ACHN (cell line): ENCODE results near the gene PRAME.
"Not testable (repeated sequence)": the region's sequence is repeated elsewhere in the genome, so short reads cannot be mapped to it uniquely, and the experiment has no call there.

Experiments used
- DNase-seq: peaks from one replicate; pipeline ENCODE4 v3.0.0-alpha.2; 2015
- in situ Hi-C: cut with HindIII; loops from 2 replicates; pipeline ENCODE4 v1.10.0; 2017; ENCODE audit warnings: low sequenced_read_pairs, low pct_ligation_motif_present, low pct_unique_long_range_greater_than_20kb

PRAME gene

DNA sequence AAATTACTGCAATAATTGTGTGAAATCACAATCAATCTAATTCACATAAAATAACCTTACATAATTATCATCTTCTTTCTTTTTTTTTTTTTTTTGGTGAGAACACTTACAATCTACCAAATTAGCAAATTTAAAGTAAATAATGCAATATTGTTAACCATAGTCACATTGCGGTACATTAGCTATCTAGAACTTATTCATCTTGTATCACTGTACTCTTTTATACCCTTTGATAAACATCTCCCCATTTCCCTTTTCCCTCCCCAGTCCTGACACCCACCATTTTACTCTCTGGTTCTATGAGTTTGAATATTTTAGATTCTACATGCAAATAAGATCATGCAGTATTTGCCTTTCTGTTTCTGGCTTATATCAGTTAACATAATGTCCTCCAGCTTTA is 24.0 kb upstream of the PRAME start:
- in situ Hi-C loops: no loop called here
- DNase-seq: no peak

- in situ Hi-C loops, DNase-seq: not testable (repeated sequence)
Measured at GRCh38 chr22:22581524-22581923, 22.5 kb upstream of the PRAME start.

DNA sequence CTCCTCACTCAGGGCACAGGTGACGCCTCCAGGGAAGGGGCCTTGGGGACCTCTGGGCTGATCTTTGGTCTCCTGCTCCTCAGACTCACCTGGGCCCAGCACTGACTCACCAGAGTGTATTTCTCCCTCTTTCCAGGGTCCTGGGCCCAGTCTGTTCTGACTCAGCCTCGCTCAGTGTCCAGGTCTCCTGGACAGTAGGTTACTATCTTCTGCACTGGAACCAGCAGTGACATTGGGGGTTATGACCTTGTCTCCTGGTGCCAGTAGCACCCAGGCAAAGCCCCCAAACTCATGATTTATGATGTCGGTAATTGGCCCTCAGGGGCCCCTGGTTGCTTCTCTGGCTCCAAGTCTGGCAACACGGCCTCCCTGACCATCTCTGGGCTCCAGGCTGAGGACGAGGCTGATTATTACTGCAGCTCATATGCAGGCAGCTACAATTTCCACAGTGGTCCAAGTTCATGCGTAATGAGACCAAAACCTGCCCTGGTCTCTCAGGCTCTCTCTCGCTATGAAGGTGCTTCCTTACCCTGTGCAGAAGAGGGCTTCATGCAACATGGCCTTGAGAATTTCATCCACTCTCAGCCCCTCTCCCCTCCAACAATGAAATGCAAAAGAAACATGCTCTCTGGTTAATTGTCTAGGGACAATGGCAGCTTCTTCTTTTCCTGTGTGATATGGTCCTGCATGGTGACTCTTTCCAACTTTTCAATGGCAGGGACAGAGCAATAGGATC is 21.0 kb upstream of the PRAME start:
- in situ Hi-C loops: no loop called here
- DNase-seq: no peak

DNA sequence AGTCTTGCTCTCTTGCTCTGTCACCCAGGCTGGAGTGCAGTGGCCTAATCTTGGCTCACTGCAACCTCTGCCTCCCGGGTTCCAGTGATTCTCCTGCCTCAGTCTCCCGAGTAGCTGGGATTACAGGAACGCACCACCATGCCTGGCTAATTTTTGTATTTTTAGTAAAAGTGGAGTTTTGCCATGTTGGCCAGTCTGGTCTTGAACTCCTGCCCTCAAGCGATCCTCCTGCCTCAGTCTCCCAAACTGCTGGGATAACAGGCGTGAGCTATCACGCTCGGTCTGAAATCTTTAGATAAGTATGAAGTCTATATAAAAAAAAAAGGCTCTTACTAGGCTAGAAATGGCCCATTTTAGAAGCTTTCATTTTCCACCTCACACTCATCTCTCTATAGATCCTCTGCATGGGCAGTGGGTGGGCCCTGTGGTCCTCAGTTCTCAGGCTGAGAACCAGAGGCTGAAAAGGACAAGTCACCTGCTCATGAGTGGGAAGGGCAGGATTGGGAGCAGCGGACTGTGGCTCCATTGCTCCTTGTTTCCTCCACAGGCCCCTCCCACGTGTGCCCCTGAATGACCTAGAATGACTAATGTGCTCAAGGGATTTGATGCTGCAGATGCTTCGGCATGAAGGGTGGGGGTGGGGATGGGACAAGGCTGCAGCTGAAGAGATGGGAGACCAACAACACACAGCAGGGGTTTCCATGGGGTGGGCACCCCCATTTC is 19.8 kb upstream of the PRAME start:
- peak; percentile 46 for DNase-seq
- in situ Hi-C loops: no loop called here

- in situ Hi-C loops: no loop called here
- no peak for DNase-seq
Measured at GRCh38 chr22:22576989-22577427, 17.9 kb upstream of the PRAME start.

DNA sequence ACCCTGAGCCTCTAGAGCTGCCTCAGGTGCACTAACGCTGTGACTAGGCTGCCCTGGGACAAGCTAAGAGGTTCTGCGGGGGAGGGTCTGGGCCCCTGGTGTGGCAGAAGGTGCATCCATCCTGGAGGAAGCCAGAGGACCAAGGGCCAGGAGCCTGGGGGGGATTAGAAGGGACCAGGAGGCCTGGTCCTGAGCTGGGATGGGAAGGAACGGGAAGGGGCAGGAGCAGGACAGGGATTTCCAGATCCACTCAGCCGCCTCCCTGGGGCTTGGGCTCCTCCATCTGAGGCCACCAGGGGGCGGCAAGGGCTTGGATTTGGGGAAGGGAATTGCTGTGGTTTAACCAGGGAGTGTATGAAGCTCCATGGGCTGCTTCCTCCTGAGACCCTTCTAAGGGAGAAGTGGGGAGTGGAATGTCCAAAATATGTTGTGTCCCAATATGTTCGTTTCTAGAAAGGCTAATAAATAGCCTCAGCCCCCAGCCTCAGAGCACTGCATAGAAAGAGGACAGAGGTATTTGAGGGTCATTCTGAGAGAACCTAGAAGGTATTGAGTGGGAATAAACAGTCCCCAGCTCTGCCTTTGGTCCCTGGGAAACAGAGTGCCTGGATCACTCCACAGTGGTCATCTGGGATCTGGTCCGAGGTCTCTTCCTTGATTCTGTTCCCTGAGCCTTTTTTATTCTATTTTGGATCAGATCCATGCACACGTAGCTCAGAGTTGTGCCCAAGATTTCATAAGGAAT is 17.4 kb upstream of the PRAME start:
- in situ Hi-C loops: no loop called here
- peak; percentile 63 for DNase-seq

GRCh38 chr22:22574361-22574760 is 15.3 kb upstream of the PRAME start:
- in situ Hi-C loops: no loop called here
- no peak for DNase-seq

- in situ Hi-C loops: no loop called here
Measured at GRCh38 chr22:22573047-22573889, 14.2 kb upstream of the PRAME start.

DNA sequence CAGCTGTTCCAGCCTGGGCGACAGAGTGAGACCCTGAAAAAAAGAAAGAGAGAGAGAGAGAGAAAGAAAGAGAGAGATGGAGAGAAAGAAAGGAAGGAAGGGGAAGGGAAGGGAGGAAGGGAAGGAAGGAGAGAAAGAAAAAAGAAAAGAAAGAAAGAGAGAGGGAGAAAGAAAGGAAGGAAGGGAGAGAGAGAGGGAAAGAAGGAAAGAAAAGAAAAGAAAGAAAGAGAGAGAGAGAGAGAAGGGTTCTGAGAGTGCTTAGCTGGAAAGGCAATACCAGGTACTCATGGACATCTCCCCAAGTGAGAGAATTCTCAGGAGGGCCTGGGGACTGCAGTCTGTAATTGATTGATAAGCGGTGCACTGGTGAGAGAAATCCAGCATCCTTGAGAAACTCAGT is 12.8 kb upstream of the PRAME start:
- DNase-seq: no peak
- in situ Hi-C loops: no loop called here

More at GRCh38 chr22:22573047-22573889, 14.2 kb upstream of the PRAME start:
- no peak for DNase-seq

- in situ Hi-C loops: no loop called here
- DNase-seq: no peak
Measured at GRCh38 chr22:22571429-22571828, 12.4 kb upstream of the PRAME start.

GRCh38 chr22:22569218-22569617 is 10.2 kb upstream of the PRAME start:
- in situ Hi-C loops: no loop called here
- no peak for DNase-seq

- DNase-seq: no peak
- in situ Hi-C loops: no loop called here
Measured at GRCh38 chr22:22565981-22566380, 6.9 kb upstream of the PRAME start.

DNA sequence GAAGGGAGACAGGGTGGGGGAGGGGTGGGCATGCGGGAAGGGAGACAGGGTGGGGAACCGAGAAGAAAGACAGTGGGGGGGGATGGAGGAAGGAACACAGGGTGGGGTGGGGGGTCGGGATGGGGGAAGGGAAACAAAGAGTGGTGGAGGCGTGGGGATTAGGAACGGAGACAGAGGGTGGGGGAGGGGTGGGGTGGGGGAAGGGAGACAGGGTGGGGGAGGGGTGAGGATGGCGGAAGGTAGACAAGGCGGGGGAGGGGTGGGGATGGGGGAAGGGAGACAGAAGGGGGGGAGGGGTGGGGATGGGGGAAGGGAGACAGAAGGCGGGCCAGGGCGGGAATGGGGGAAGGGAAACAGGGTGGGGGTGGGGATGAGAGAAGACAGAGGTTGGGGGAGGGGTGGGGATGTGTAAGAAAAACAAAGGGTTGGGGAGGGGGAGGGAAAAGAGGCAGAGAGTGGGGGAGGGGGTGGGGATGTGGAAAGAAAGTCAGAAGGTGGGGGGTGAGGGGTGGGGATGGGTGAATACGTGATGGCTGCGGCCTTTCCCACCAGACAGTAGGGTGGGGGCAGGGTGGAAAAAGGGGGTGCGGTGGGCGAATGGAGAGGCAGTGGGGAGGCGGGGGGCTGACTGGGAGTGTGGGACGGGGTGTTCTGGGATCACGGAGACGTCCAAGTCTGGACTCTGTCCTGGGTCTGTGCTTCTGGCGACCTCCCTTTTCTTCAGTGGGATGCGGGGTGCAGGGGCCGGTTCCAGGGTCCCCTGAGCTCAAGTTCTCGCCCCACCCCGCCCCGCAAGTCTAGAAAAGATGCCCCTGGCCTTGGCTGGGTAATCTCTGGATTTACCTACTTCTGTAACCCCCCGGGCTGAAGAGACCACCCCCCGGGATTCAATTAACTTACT is 744 bp downstream of the PRAME start:
- in situ Hi-C loops: no loop called here

GRCh38 chr22:22556995-22557925 is 1.8 kb downstream of the PRAME start:
- no peak for DNase-seq
- in situ Hi-C loops: no loop called here

More for the DNA sequence above, 744 bp downstream of the PRAME start:
- no peak for DNase-seq

DNA sequence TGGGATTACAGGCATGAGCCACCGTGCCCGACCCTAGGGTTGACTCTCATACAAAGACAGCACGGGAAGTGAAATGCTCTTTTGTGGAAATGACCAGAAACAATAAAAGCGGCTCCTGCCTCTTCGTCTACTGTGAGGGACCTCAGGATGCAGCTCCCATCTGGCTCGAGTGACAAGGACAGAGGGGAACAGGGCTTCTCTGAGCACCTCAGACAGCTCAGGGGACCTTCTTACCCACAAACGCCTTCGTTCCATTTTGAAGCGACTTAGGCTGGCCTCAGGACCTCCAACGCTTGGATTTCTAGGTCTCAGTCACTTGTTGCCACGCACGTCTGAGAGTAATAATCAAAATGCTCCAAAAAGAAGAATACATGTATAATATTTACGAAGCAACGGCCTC is 2.5 kb downstream of the PRAME start:
- no peak for DNase-seq
- in situ Hi-C loops: no loop called here

DNA sequence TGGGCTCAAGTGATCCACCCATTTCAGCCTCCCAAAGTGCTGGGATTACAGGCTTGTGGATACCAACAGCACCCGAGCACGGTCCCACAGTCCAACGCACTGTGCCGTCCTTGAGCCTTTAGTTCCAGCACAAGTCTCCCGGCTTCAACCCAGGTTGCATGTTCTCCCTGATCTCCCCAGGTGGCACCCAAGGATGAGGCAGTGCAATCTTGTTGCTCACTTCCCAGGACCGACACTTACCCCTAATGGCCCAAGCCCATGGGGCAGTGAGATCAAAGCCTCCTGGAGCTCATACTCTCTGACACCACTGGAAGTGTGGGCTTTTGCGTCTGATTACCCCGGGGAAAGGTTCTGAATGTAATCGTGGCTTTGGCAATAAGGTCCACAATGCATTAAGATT is 3.5 kb downstream of the PRAME start:
- DNase-seq: no peak
- in situ Hi-C loops: no loop called here
